Smooth muscle cell (in vitro differentiated cells): ENCODE results near the gene CRELD2. TPM values are rescaled to one million over a fixed set of nuclear protein-coding genes. Genes with fewer than 3 reads are reported as not detected.

ENCODE experiments used
- DNase-seq: peaks from one replicate; lab custom pipeline; 2025; ENCODE audit not compliant: unreplicated experiment; lab: John Stamatoyannopoulos, UW
- H2AFZ ChIP-seq: fragments of 200-600 bp; sonication (generic); 2 replicates; pipeline ENCODE4 v1.6.0; 2016; ENCODE audit warnings: antibody characterized with exemption, low read depth, mild to moderate bottlenecking
- H3F3A ChIP-seq: fragments of 200-600 bp; sonication (generic); 2 replicates; pipeline ENCODE4 v1.6.0; 2017; ENCODE audit warnings: antibody characterized with exemption, low read depth
- H3K27ac ChIP-seq: fragments of 200-600 bp; sonication (generic); 2 replicates; pipeline ENCODE4 v1.5.1; 2016; ENCODE audit warnings: low read depth, mild to moderate bottlenecking
- H3K27me3 ChIP-seq: fragments of 200-600 bp; sonication (generic); 2 replicates; pipeline ENCODE4 v1.6.1; 2016; ENCODE audit warnings: low read depth, mild to moderate bottlenecking
- H3K36me3 ChIP-seq: fragments of 200-600 bp; sonication (generic); 2 replicates; pipeline ENCODE4 v1.5.1; 2016; ENCODE audit warnings: low read depth
- H3K4me1 ChIP-seq: fragments of 200-600 bp; sonication (generic); 2 replicates; pipeline ENCODE4 v1.5.1; 2016; ENCODE audit warnings: low read depth
- H3K4me2 ChIP-seq: fragments of 200-600 bp; sonication (generic); 2 replicates; pipeline ENCODE4 v1.6.0; 2016; ENCODE audit warnings: mild to moderate bottlenecking
- H3K4me3 ChIP-seq: fragments of 200-600 bp; sonication (generic); 2 replicates; pipeline ENCODE4 v1.5.1; 2016; ENCODE audit warnings: mild to moderate bottlenecking
- H3K79me2 ChIP-seq: fragments of 200-600 bp; sonication (generic); 2 replicates; pipeline ENCODE4 v1.6.0; 2016; ENCODE audit warnings: low read depth, mild to moderate bottlenecking
- H3K9ac ChIP-seq: fragments of 200-600 bp; sonication (generic); 2 replicates; pipeline ENCODE4 v1.6.0; 2016; ENCODE audit warnings: low read depth
- H3K9me3 ChIP-seq: fragments of 200-600 bp; sonication (generic); replicated peaks from 2 replicates; pipeline ENCODE4 v1.5.1; 2016; ENCODE audit warnings: low read depth
- H4K20me1 ChIP-seq: fragments of 200-600 bp; sonication (generic); 2 replicates; pipeline ENCODE4 v1.6.0; 2016; ENCODE audit warnings: low read depth
- WGBS: methylation state at CpG from one replicate; pipeline ENCODE4 v1.1.7; 2016; ENCODE audit warnings: low lambda C conversion rate; 5-methylcytosine and 5-hydroxymethylcytosine counted together
- polyA plus RNA-seq: library from polyadenylated mRNA; unstranded; fragments of >200 nt; fragmentation: Nextera tagmentation; extraction: Ambion mirVana; gene quantifications from 2 replicates; pipeline ENCODE4 v1.2.1, GENCODE V29; 2016
- total RNA-seq: library from RNA; depleted of rRNA; stranded (reverse); fragments of >200 nt; gene quantifications from 2 replicates; pipeline ENCODE4 v1.2.3, GENCODE V29; 2014
- TF ChIP-seq, protein P1 (sequence below): fragments of 200-600 bp; sonication (generic); IDR thresholded peaks from 2 replicates; pipeline ENCODE4 v1.5.1; 2017; ENCODE audit warnings: borderline replicate concordance, mild to moderate bottlenecking, antibody characterized with exemption; ENCODE audit not compliant: insufficient read depth, poor library complexity, severe bottlenecking

CRELD2 gene
- total and polyA plus RNA-seq, 2 experiments from 2014 or later, result 52.7 to 127 TPM

DNA sequence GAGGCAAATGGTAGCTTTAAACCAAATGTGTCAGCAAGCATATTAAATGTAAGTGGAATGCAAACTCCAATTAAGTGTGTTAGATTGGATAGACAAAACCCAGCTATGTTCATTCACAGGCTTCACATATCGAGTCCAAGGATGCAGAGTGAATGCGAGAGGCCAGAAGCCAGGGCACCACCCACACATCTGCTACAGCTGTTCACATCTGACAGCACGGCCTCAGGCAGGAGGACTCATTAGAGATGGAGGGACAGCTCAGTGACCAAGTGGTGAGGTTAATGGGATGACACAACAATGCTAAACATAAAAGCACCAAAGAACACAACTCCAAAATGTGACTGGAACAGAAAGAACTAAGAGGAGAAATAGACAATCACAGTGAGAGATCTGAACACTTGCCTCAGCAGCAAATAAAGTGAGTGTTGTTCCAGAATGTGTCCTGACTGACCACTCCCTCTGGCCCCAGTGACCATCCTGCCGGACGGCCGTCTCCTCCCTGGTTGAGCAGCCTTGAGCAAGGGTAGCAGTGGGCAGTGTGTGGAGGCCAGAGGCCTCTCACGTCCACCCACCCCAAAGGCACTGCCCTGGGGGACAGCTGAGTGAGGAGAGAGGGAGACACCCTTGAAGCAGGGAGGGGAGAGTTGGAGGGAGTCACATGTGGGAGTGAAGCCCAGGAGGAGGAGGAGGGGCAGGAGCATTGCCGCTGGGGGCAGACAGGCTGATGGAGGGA, 23.9 kb upstream of the CRELD2 start:
- Histone ChIP-seq H3K4me3 (no peak overlapping the region), H3K4me1 (no peaks in the 10 kb centered on the region), H2AFZ (no peak overlapping the region), H3K79me2 (peaks cover 3% of the 10 kb centered on the region), H3F3A (no peaks in the 10 kb centered on the region), H3K27ac (no peak overlapping the region), H3K4me2 (no peak overlapping the region), H3K9me3 (peaks cover 3% of the 10 kb centered on the region), H3K9ac (no peak overlapping the region), H4K20me1 (peaks cover 5% of the 10 kb centered on the region), H3K27me3 (no peaks in the 10 kb centered on the region), H3K36me3 (peaks cover 6% of the 10 kb centered on the region)
- TF ChIP-seq, protein P1, sequence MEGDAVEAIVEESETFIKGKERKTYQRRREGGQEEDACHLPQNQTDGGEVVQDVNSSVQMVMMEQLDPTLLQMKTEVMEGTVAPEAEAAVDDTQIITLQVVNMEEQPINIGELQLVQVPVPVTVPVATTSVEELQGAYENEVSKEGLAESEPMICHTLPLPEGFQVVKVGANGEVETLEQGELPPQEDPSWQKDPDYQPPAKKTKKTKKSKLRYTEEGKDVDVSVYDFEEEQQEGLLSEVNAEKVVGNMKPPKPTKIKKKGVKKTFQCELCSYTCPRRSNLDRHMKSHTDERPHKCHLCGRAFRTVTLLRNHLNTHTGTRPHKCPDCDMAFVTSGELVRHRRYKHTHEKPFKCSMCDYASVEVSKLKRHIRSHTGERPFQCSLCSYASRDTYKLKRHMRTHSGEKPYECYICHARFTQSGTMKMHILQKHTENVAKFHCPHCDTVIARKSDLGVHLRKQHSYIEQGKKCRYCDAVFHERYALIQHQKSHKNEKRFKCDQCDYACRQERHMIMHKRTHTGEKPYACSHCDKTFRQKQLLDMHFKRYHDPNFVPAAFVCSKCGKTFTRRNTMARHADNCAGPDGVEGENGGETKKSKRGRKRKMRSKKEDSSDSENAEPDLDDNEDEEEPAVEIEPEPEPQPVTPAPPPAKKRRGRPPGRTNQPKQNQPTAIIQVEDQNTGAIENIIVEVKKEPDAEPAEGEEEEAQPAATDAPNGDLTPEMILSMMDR, result no peak
- no peak for DNase-seq
- WGBS, result 90% methylated on average over 8 of the region's 8 CpGs

DNA sequence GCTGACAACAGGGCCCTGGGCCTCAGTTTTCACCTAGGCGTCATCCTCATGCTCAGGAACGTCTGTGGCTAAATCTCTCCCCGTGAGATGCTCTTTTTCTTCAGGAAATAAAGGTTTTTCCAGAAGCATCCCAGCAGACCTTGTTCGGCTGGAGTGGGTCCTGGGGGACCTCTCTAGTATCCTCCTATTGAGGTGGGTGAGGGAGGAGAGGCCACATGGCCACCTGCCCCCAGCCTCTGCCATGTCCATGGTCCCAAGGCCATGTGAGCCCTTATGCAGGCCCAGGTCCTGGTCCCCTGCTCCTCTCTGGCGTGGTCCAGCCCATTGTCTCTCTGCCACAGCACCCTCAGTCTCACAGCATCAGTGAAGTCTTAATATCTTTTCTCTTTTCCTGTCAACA, 22.2 kb upstream of the CRELD2 start:
- Histone ChIP-seq H3K9ac (no peak overlapping the region), H3K4me1 (no peaks in the 10 kb centered on the region), H2AFZ (no peak overlapping the region), H3K4me2 (no peak overlapping the region), H3K4me3 (no peak overlapping the region), H3K9me3 (no peaks in the 10 kb centered on the region), H4K20me1 (peaks cover 7% of the 10 kb centered on the region), H3K27ac (no peak overlapping the region), H3K79me2 (no peaks in the 10 kb centered on the region), H3K36me3 (peaks cover 3% of the 10 kb centered on the region), H3F3A (no peaks in the 10 kb centered on the region), H3K27me3 (no peaks in the 10 kb centered on the region)
- 99% methylated on average over 5 of the region's 5 CpGs for WGBS
- TF ChIP-seq, protein P1, result no peak
- no peak for DNase-seq

- Histone ChIP-seq H3K27me3 (no peaks in the 10 kb centered on the region), H3K4me1 (no peaks in the 10 kb centered on the region), H3K27ac (no peak overlapping the region), H2AFZ (no peak overlapping the region), H3K9me3 (no peaks in the 10 kb centered on the region), H3F3A (no peaks in the 10 kb centered on the region), H3K79me2 (no peaks in the 10 kb centered on the region), H3K36me3 (peaks cover 3% of the 10 kb centered on the region), H4K20me1 (peaks cover 16% of the 10 kb centered on the region), H3K9ac (no peak overlapping the region), H3K4me2 (no peak overlapping the region), H3K4me3 (no peak overlapping the region)
- TF ChIP-seq, protein P1, result no peak
- 98% methylated on average over 8 of the region's 8 CpGs for WGBS
- no peak for DNase-seq
Observed at GRCh38 chr22:49897015-49897684, 21.3 kb upstream of the CRELD2 start.
